SK-N-SH (cell line): ENCODE measurements around the gene B3GALNT2. TPM values are rescaled to one million over a fixed set of nuclear protein-coding genes. Genes with fewer than 3 reads are reported as not detected.
"Not testable (repeated sequence)": the region's sequence is repeated elsewhere in the genome, so short reads cannot be mapped to it uniquely, and the experiment has no call there.

ENCODE experiments used
- CTCF ChIA-PET: fragments of 300-600, 350-600 bp; formaldehyde crosslinking; extraction: SDS; loops from one replicate; lab custom pipeline; 2021; lab: Yijun Ruan, JAX
- POLR2A ChIA-PET: fragments of 350-600 bp; sonication (Branson Sonifier 250); formaldehyde crosslinking; extraction: SDS; loops from one replicate; lab custom pipeline; 2020; ENCODE audit warnings: antibody characterized with exemption, inconsistent platforms; lab: Yijun Ruan, JAX
- DNase-seq: peaks from one replicate; pipeline ENCODE4 v3.0.0; 2012
- H2AFZ ChIP-seq: fragments of 200-600 bp; sonication (generic); 2 replicates; pipeline ENCODE4 v1.8.1; 2016; ENCODE audit warnings: antibody characterized with exemption, mild to moderate bottlenecking, low read depth
- H3F3A ChIP-seq: fragments of 200-600 bp; sonication (generic); replicated peaks from 2 replicates; pipeline ENCODE3; 2016; ENCODE audit warnings: antibody characterized with exemption, mild to moderate bottlenecking; ENCODE audit not compliant: insufficient read depth
- H3K27ac ChIP-seq, 2 experiments: fragments of 200-500 bp in 1 of 2; fragments of 200-600 bp in 1 of 2; sonication (Bioruptor generic) in 1 of 2; sonication (generic), shearing (Covaris generic) in 1 of 2; 2 replicates each; pipeline versions ENCODE4 v1.5.1 to v1.6.1; 2014 to 2016; ENCODE audit warnings: low read depth in 2 of 2, inconsistent platforms in 1 of 2, low read length in 1 of 2, mild to moderate bottlenecking in 1 of 2, mixed read lengths in 1 of 2
- H3K27me3 ChIP-seq: fragments of 200-600 bp; sonication (generic), shearing (Covaris generic); 2 replicates; pipeline ENCODE4 v1.6.1; 2016; ENCODE audit warnings: mixed run types; ENCODE audit not compliant: insufficient read depth
- H3K36me3 ChIP-seq, 2 experiments: fragments of 200-500 bp in 1 of 2; fragments of 200-600 bp in 1 of 2; sonication (Bioruptor generic) in 1 of 2; sonication (generic) in 1 of 2; replicated peaks in 1 of 2; 2 replicates each; pipeline versions ENCODE3 to v1.5.1; 2014 to 2016; ENCODE audit warnings: low read length in 1 of 2, mild to moderate bottlenecking in 1 of 2; ENCODE audit not compliant: insufficient read depth in 2 of 2, control insufficient read depth in 1 of 2
- H3K4me1 ChIP-seq, 2 experiments: fragments of 200-500 bp in 1 of 2; fragments of 200-600 bp in 1 of 2; sonication (Bioruptor generic) in 1 of 2; sonication (generic), shearing (Covaris generic) in 1 of 2; 2 replicates each; pipeline versions ENCODE4 v1.5.1 to v1.6.1; 2014 to 2016; ENCODE audit warnings: low read depth in 1 of 2, low read length in 1 of 2, mixed run types in 1 of 2; ENCODE audit not compliant: insufficient read depth in 2 of 2, control insufficient read depth in 1 of 2
- H3K4me2 ChIP-seq: fragments of 200-600 bp; sonication (generic), shearing (Covaris generic); 2 replicates; pipeline ENCODE4 v1.6.1; 2017; ENCODE audit warnings: mixed run types
- H3K4me3 ChIP-seq, 2 experiments: fragments of 200-500 bp in 1 of 2; fragments of 200-600 bp in 1 of 2; sonication (Bioruptor generic) in 1 of 2; sonication (generic), shearing (Covaris generic) in 1 of 2; 2 replicates each; pipeline versions ENCODE4 v1.5.1 to v1.8.1; 2014 to 2016; ENCODE audit warnings: low read depth in 2 of 2, inconsistent platforms in 1 of 2, low read length in 1 of 2, mild to moderate bottlenecking in 1 of 2, mixed read lengths in 1 of 2, moderate library complexity in 1 of 2
- H3K79me2 ChIP-seq: fragments of 200-600 bp; sonication (generic); 2 replicates; pipeline ENCODE4 v1.8.1; 2017; ENCODE audit warnings: mild to moderate bottlenecking; ENCODE audit not compliant: insufficient read depth
- H3K9ac ChIP-seq: fragments of 200-600 bp; sonication (generic); 2 replicates; pipeline ENCODE4 v1.6.1; 2017; ENCODE audit warnings: mixed run types
- H3K9me2 ChIP-seq: fragments of 200-600 bp; sonication (generic); 2 replicates; pipeline ENCODE4 v1.6.1; 2017; ENCODE audit warnings: mixed run types
- H3K9me3 ChIP-seq: fragments of 200-600 bp; sonication (generic); 2 replicates; pipeline ENCODE4 v1.6.1; 2017; ENCODE audit warnings: mixed run types, mild to moderate bottlenecking, moderate library complexity
- H4K20me1 ChIP-seq: fragments of 200-600 bp; sonication (generic); 2 replicates; pipeline ENCODE4 v1.6.1; 2017; ENCODE audit warnings: mild to moderate bottlenecking, mixed run types; ENCODE audit not compliant: insufficient read depth
- ELF1 ChIP-seq: IDR thresholded peaks from 2 replicates; pipeline ENCODE4 v1.4.0; 2012
- EP300 ChIP-seq, 2 experiments: IDR thresholded peaks; 2 replicates each; pipeline versions ENCODE4 v1.4.0 to v1.6.1; 2012; ENCODE audit warnings: borderline replicate concordance in 1 of 2, low read depth in 1 of 2, low read length in 1 of 2
- FOXJ3 ChIP-seq: sonication (generic); formaldehyde crosslinking; IDR thresholded peaks from 2 replicates; pipeline ENCODE4 v1.5.1; 2020; ENCODE audit warnings: mild to moderate bottlenecking, missing genetic modification reagents
- IRF3 ChIP-seq: fragments of 150-350 bp; IDR thresholded peaks from 2 replicates; pipeline ENCODE4 v1.6.1; 2016; ENCODE audit warnings: mild to moderate bottlenecking, low read depth, low read length
- JUND ChIP-seq: IDR thresholded peaks from 2 replicates; pipeline ENCODE4 v1.4.0; 2012
- MAX ChIP-seq: IDR thresholded peaks from 2 replicates; pipeline ENCODE4 v1.4.0; 2012; ENCODE audit warnings: low read depth
- MXI1 ChIP-seq: IDR thresholded peaks from 2 replicates; pipeline ENCODE4 v1.6.1; 2012; ENCODE audit warnings: mild to moderate bottlenecking, low read depth, low read length, improper control_type of control experiment
- NRF1 ChIP-seq: IDR thresholded peaks from 2 replicates; pipeline ENCODE4 v1.6.1; 2012; ENCODE audit warnings: low read depth, mild to moderate bottlenecking, low read length
- POLR2AphosphoS5 ChIP-seq: IDR thresholded peaks from 2 replicates; pipeline ENCODE4 v1.6.1; 2012; ENCODE audit warnings: low read depth, low read length
- RAD21 ChIP-seq: IDR thresholded peaks from 2 replicates; pipeline ENCODE4 v1.6.1; 2012; ENCODE audit warnings: mild to moderate bottlenecking, low read length
- RCOR1 ChIP-seq: fragments of 150-350 bp; IDR thresholded peaks from 2 replicates; pipeline ENCODE4 v1.6.1; 2017; ENCODE audit warnings: antibody characterized with exemption, low read length
- RFX5 ChIP-seq: IDR thresholded peaks from 2 replicates; pipeline ENCODE4 v1.6.1; 2012; ENCODE audit warnings: mild to moderate bottlenecking, improper control_type of control experiment, low read length
- SIN3A ChIP-seq: IDR thresholded peaks from 2 replicates; pipeline ENCODE4 v1.6.1; 2012; ENCODE audit warnings: low read depth, mild to moderate bottlenecking, low read length, moderate library complexity, borderline replicate concordance
- SMC3 ChIP-seq: IDR thresholded peaks from 2 replicates; pipeline ENCODE4 v1.6.1; 2012; ENCODE audit warnings: low read depth, low read length, improper control_type of control experiment
- TAF1 ChIP-seq: IDR thresholded peaks from 2 replicates; pipeline ENCODE4 v1.6.1; 2012; ENCODE audit warnings: low read depth, mild to moderate bottlenecking, low read length, moderate library complexity, borderline replicate concordance
- TEAD4 ChIP-seq: IDR thresholded peaks from 2 replicates; pipeline ENCODE4 v1.4.0; 2012; ENCODE audit warnings: mild to moderate bottlenecking, borderline replicate concordance; ENCODE audit not compliant: insufficient read depth
- USF2 ChIP-seq: fragments of 150-350 bp; IDR thresholded peaks from 2 replicates; pipeline ENCODE4 v1.6.1; 2017; ENCODE audit warnings: antibody characterized with exemption, low read length, low read depth, borderline replicate concordance
- ZBTB33 ChIP-seq: IDR thresholded peaks from 2 replicates; pipeline ENCODE4 v1.4.0; 2012; ENCODE audit warnings: low read depth, borderline replicate concordance
- WGBS: methylation state at CpG from one replicate; pipeline ENCODE4 v1.1.6; 2017; ENCODE audit warnings: low lambda C conversion rate; 5-methylcytosine and 5-hydroxymethylcytosine counted together
- polyA plus RNA-seq, 3 experiments: library from polyadenylated mRNA; depleted of rRNA; stranded (reverse); fragments of >200 nt; gene quantifications; 2 replicates each; pipeline ENCODE4 v1.2.3, GENCODE V29; 2012

B3GALNT2 gene
- polyA plus RNA-seq, 1 of the 3 experiments (the other 2 are of a cell fraction) = 15.5 TPM

- WGBS = over 99% methylated on average over 3 of the region's 3 CpGs
Measured at GRCh38 chr1:235465066-235465465, 39.2 kb downstream of the B3GALNT2 start.

GRCh38 chr1:235462832-235463231 is 41.4 kb downstream of the B3GALNT2 start:
- H4K20me1 ChIP-seq, H3K27me3 ChIP-seq, H3K79me2 ChIP-seq, H2AFZ ChIP-seq, H3K9me3 ChIP-seq, H3K9ac ChIP-seq, CTCF ChIA-PET, H3F3A ChIP-seq, DNase-seq, H3K4me2 ChIP-seq, H3K4me3 ChIP-seq, H3K27ac ChIP-seq, POLR2A ChIA-PET, H3K9me2 ChIP-seq, H3K4me1 ChIP-seq: not testable (repeated sequence)
- WGBS = 97% methylated on average over 3 of the region's 3 CpGs
- H3K36me3 ChIP-seq = peaks cover 5 to 35% of the 10 kb centered on the region in 2 experiments

More at GRCh38 chr1:235465066-235465465, 39.2 kb downstream of the B3GALNT2 start:
- Histone ChIP-seq H2AFZ (no peak overlapping the region), H3K4me3 (no peak overlapping the region), H3K4me1 (no peaks in the 10 kb centered on the region; a peak in 1 of 4 replicates), H3K27ac (no peak overlapping the region), H3K27me3 (no peaks in the 10 kb centered on the region), H4K20me1 (no peaks in the 10 kb centered on the region), H3F3A (peaks cover 5% of the 10 kb centered on the region), H3K9me2 (no peaks in the 10 kb centered on the region), H3K79me2 (no peaks in the 10 kb centered on the region), H3K9ac (no peak overlapping the region), H3K36me3 (peaks cover 0 to 41% of the 10 kb centered on the region in 2 experiments), H3K9me3 (no peaks in the 10 kb centered on the region), H3K4me2 (no peak overlapping the region)
- no peak for TF ChIP-seq NRF1
- TF ChIP-seq IRF3 = no peak
- no peak for TF ChIP-seq SIN3A
- no peak for TF ChIP-seq RFX5
- TF ChIP-seq JUND = no peak
- no peak for TF ChIP-seq TEAD4
- no peak for TF ChIP-seq ELF1
- TF ChIP-seq USF2 = no peak
- no peak for TF ChIP-seq RAD21
- TF ChIP-seq POLR2AphosphoS5 = no peak
- no peak for TF ChIP-seq FOXJ3 (CRISPR knock-in tag)
- TF ChIP-seq RCOR1 = no peak
- no peak for TF ChIP-seq ZBTB33
- TF ChIP-seq MXI1 = no peak
- TF ChIP-seq SMC3 = no peak
- TF ChIP-seq TAF1 = no peak
- no peak for TF ChIP-seq EP300 (IDR thresholded peaks at IDR 0.05; ENCODE audit: borderline replicate concordance in 1 of 2, low read depth in 1 of 2, low read length in 1 of 2)
- TF ChIP-seq MAX = no peak
- ChIA-PET CTCF (no interaction called here), POLR2A (no interaction called here)
- no peak for DNase-seq
